Measurements from ENCODE around the gene TENM4. TPM values are rescaled to one million over a fixed set of nuclear protein-coding genes. Genes with fewer than 3 reads are reported as not detected.

TENM4 gene
- total and polyA plus RNA-seq, 2 of the 13 experiments (the other 11 are each of a cell fraction or from before 2014, with no cell fraction given), result not detected

GRCh38 chr11:78773492-78773891, 667.3 kb downstream of the TENM4 start (continued):
- TF ChIP-seq CREM (IDR thresholded peaks at IDR 0.05), result no peak
- no peak for TF ChIP-seq CREM (CRISPR knock-in tag; IDR thresholded peaks at IDR 0.05)

GRCh38 chr11:78773077-78773476, 667.8 kb downstream of the TENM4 start:
- POLR2A ChIA-PET, result no interaction called here
- FAIRE-seq, result no peak
- no peak for ATAC-seq
- no peak for TF ChIP-seq THAP8 (CRISPR knock-in tag; IDR thresholded peaks at IDR 0.05; ENCODE audit: borderline replicate concordance)
- no peak for TF ChIP-seq PHF5A (CRISPR knock-in tag; IDR thresholded peaks at IDR 0.05; ENCODE audit: low read depth, unreplicated experiment)
- no peak for TF ChIP-seq CBFB (CRISPR knock-in tag; IDR thresholded peaks at IDR 0.05)
- TF ChIP-seq ZNF605 (CRISPR knock-in tag; IDR thresholded peaks at IDR 0.05), result no peak
- no peak for TF ChIP-seq GMEB1 (CRISPR knock-in tag; IDR thresholded peaks at IDR 0.05; ENCODE audit: borderline replicate concordance)
- TF ChIP-seq TCF7L2 (IDR thresholded peaks at IDR 0.05; ENCODE audit: low read depth, low read length), result no peak
- TF ChIP-seq ZNF709 (CRISPR knock-in tag; IDR thresholded peaks at IDR 0.05), result no peak
- TF ChIP-seq SRY (CRISPR knock-in tag; IDR thresholded peaks at IDR 0.05), result no peak
- no peak for TF ChIP-seq ZNF121 (CRISPR knock-in tag; IDR thresholded peaks at IDR 0.05)
- TF ChIP-seq NFKBIZ (CRISPR knock-in tag; IDR thresholded peaks at IDR 0.05), result no peak
- no peak for TF ChIP-seq ZFP36L1 (CRISPR knock-in tag; IDR thresholded peaks at IDR 0.05)
- no peak for TF ChIP-seq GABPA (IDR thresholded peaks at IDR 0.05; ENCODE audit: low read depth, low read length)
- TF ChIP-seq GABPA (CRISPR knock-in tag; IDR thresholded peaks at IDR 0.05; ENCODE audit: low read depth), result no peak
- no peak for TF ChIP-seq ZNF276 (CRISPR knock-in tag; IDR thresholded peaks at IDR 0.05; ENCODE audit: low read depth)
- TF ChIP-seq ARID5B (CRISPR knock-in tag; IDR thresholded peaks at IDR 0.05), result no peak

More at GRCh38 chr11:78773077-78773476, 667.8 kb downstream of the TENM4 start:
- CTCF ChIA-PET (ENCODE audit: low intra/inter-chr PET ratio, low total read pairs), result no interaction called here
- Histone ChIP-seq H4K20me1 (ENCODE audit: insufficient read depth, low read length) (no peaks in the 10 kb centered on the region), H3K4me3 (replicated peaks in 1 of 3; ENCODE audit: insufficient read depth in 1 of 3, low read depth in 2 of 3, low read length in 3 of 3) (no peak overlapping the region), H3K4me1 (ENCODE audit: insufficient read depth, low read length) (no peaks in the 10 kb centered on the region), H3K4me2 (ENCODE audit: low read depth, low read length) (no peak overlapping the region), H3K27me3 (ENCODE audit: control insufficient read depth in 1 of 2, insufficient read depth in 2 of 2, low read length in 2 of 2) (peaks cover 0 to 4% of the 10 kb centered on the region in 2 experiments; a peak in 1 of 5 replicates), H3K9ac (ENCODE audit: insufficient read depth, low read depth, low read length) (no peak overlapping the region), H3K9me3 (ENCODE audit: low read length) (no peaks in the 10 kb centered on the region), H3K36me3 (replicated peaks in 1 of 2; ENCODE audit: control insufficient read depth in 1 of 2, insufficient read depth in 2 of 2, low read length in 2 of 2) (no peaks in the 10 kb centered on the region), H2AFZ (ENCODE audit: low read length) (no peak overlapping the region), H3K27ac (ENCODE audit: extremely low read length, insufficient read depth, low read length) (no peak overlapping the region), H3K79me2 (ENCODE audit: insufficient read depth, low read length) (no peaks in the 10 kb centered on the region)
- DNase-seq (ENCODE audit: low spot score), result no peak
- WGBS (ENCODE audit: low lambda C conversion rate), result 9% methylated on average over 5 of the region's 5 CpGs
- BruUV-seq (replicated peaks), result no TSS peak
- intact Hi-C loops (cut with micrococcal nuclease; ENCODE audit: unreplicated experiment) (no loop called here), in situ Hi-C loops (cut with HindIII; ENCODE audit: extremely low pct_ligation_motif_present, low pct_unique_long_range_greater_than_20kb) (no loop called here)

Measured in HepG2 (cell line).